ENCODE results near the gene RBM33. TPM values are rescaled to one million over a fixed set of nuclear protein-coding genes. Genes with fewer than 3 reads are reported as not detected.

RBM33 gene
- total RNA-seq, 1 donor = 23.7 TPM

GRCh38 chr7:155820788-155821187, 176.3 kb downstream of the RBM33 start:
- H3K4me3 ChIP-seq (ENCODE audit: low read depth, low read length) = no peak overlapping the region
- no peak for DNase-seq (ENCODE audit: low read depth)
- no peak for TF ChIP-seq CTCF (IDR thresholded peaks at IDR 0.05; ENCODE audit: insufficient read depth, low read depth, low read length)

GRCh38 chr7:155821851-155822250, 177.4 kb downstream of the RBM33 start:
- no peak for DNase-seq (ENCODE audit: low read depth)
- no peak for TF ChIP-seq CTCF (IDR thresholded peaks at IDR 0.05; ENCODE audit: insufficient read depth, low read depth, low read length)

GRCh38 chr7:155824227-155824886, 179.9 kb downstream of the RBM33 start:
- H3K4me3 ChIP-seq (ENCODE audit: low read depth, low read length) = no peak overlapping the region
- DNase-seq (ENCODE audit: low read depth) = peak; percentile 20
- no peak for TF ChIP-seq CTCF (IDR thresholded peaks at IDR 0.05; ENCODE audit: insufficient read depth, low read depth, low read length)

More at GRCh38 chr7:155821851-155822250, 177.4 kb downstream of the RBM33 start:
- H3K4me3 ChIP-seq (ENCODE audit: low read depth, low read length) = no peak overlapping the region

GRCh38 chr7:155825336-155825735, 180.9 kb downstream of the RBM33 start:
- no peak overlapping the region for H3K4me3 ChIP-seq (ENCODE audit: low read depth, low read length)
- no peak for DNase-seq (ENCODE audit: low read depth)
- no peak for TF ChIP-seq CTCF (IDR thresholded peaks at IDR 0.05; ENCODE audit: insufficient read depth, low read depth, low read length)

GRCh38 chr7:155829796-155830470, 185.5 kb downstream of the RBM33 start:
- H3K4me3 ChIP-seq (ENCODE audit: low read depth, low read length) = no peak overlapping the region
- no peak for TF ChIP-seq CTCF (IDR thresholded peaks at IDR 0.05; ENCODE audit: insufficient read depth, low read depth, low read length)
- DNase-seq (ENCODE audit: low read depth) = no peak

Other genes starting within 250 kb of the RBM33 start
- under 0.01 TPM in 1 of 2 replicates, not detected in the other for gene EN2, start 186.5 kb upstream of the RBM33 start, total RNA-seq
- gene CNPY1, start 98.1 kb upstream of the RBM33 start, total RNA-seq = not detected in 2 replicates
- not detected in 2 replicates for gene SHH, start 167.8 kb downstream of the RBM33 start, total RNA-seq

Data from fibroblast of villous mesenchyme (primary cell).